ENCODE data around the gene ULK1.

The ULK1 gene

GRCh38 chr12:131912518-131913274 is 18.3 kb downstream of the ULK1 start:
- Histone ChIP-seq H2BK120ac (ENCODE audit: low read depth, low read length) (no peak overlapping the region), H3K36me3 (replicated peaks in 1 of 2; ENCODE audit: control insufficient read depth in 2 of 2, insufficient read depth in 2 of 2, low read length in 2 of 2) (peaks cover 47 to 82% of the 10 kb centered on the region in 2 donors), H3K18ac (ENCODE audit: low read length) (no peak overlapping the region), H3K4me2 (ENCODE audit: insufficient read depth, low read length, poor library complexity, severe bottlenecking) (no peak overlapping the region), H3K4me3 (ENCODE audit: low read length in 2 of 2) (no peak overlapping the region), H3K4ac (ENCODE audit: low read length) (no peak overlapping the region), H3K27me3 (ENCODE audit: control insufficient read depth in 3 of 3, insufficient read depth in 3 of 3, low read depth in 1 of 3, low read length in 3 of 3) (no peaks in the 10 kb centered on the region), H4K8ac (ENCODE audit: low read depth, low read length) (peak overlapping the region; percentile 17), H3K9ac (ENCODE audit: low read depth, low read length, poor library complexity) (no peak overlapping the region), H3K79me1 (ENCODE audit: low read depth, low read length) (peaks cover 13% of the 10 kb centered on the region), H3K23ac (ENCODE audit: low read depth, low read length, poor library complexity) (peak overlapping the region; percentile 55), H2BK12ac (ENCODE audit: low read length) (no peak overlapping the region), H2BK5ac (ENCODE audit: low read length) (no peak overlapping the region), H2BK15ac (ENCODE audit: low read length) (no peak overlapping the region), H3K27ac (replicated peaks; ENCODE audit: low read length) (no peak overlapping the region), H4K91ac (ENCODE audit: low read depth, low read length, poor library complexity) (no peak overlapping the region), H3K14ac (ENCODE audit: low read length) (peak overlapping the region; percentile 82), H3K4me1 (ENCODE audit: control insufficient read depth in 2 of 2, insufficient read depth in 1 of 2, low read depth in 1 of 2, low read length in 2 of 2) (no peaks in the 10 kb centered on the region), H3K9me3 (replicated peaks in 1 of 2; ENCODE audit: control insufficient read depth in 2 of 2, insufficient read depth in 1 of 2, low read depth in 1 of 2, low read length in 2 of 2) (no peaks in the 10 kb centered on the region), H2AK5ac (ENCODE audit: low read depth, low read length) (no peak overlapping the region), H2AFZ (ENCODE audit: low read length) (no peak overlapping the region)
- no CpG with 5 or more reads among the region's 20 CpGs for WGBS, 2 donors (ENCODE audit: extremely low coverage in 2 of 2, insufficient read length in 2 of 2, insufficient replicate concordance in 1 of 2)
- DNase-seq (ENCODE audit: low spot score) = no peak

- Histone ChIP-seq H3K79me1 (ENCODE audit: low read depth, low read length) (peaks cover 9% of the 10 kb centered on the region), H2BK12ac (ENCODE audit: low read length) (no peak overlapping the region), H3K14ac (ENCODE audit: low read length) (no peak overlapping the region), H4K91ac (ENCODE audit: low read depth, low read length, poor library complexity) (no peak overlapping the region), H3K23ac (ENCODE audit: low read depth, low read length, poor library complexity) (no peak overlapping the region), H3K4me2 (ENCODE audit: insufficient read depth, low read length, poor library complexity, severe bottlenecking) (no peak overlapping the region), H2BK5ac (ENCODE audit: low read length) (peak overlapping the region; percentile 87), H3K4me1 (ENCODE audit: control insufficient read depth in 2 of 2, insufficient read depth in 1 of 2, low read depth in 1 of 2, low read length in 2 of 2) (no peaks in the 10 kb centered on the region), H2AK5ac (ENCODE audit: low read depth, low read length) (no peak overlapping the region), H3K27me3 (ENCODE audit: control insufficient read depth in 3 of 3, insufficient read depth in 3 of 3, low read depth in 1 of 3, low read length in 3 of 3) (no peaks in the 10 kb centered on the region), H3K4me3 (ENCODE audit: low read length in 2 of 2) (no peak overlapping the region), H3K9ac (ENCODE audit: low read depth, low read length, poor library complexity) (no peak overlapping the region), H3K36me3 (replicated peaks in 1 of 2; ENCODE audit: control insufficient read depth in 2 of 2, insufficient read depth in 2 of 2, low read length in 2 of 2) (peaks cover 47 to 85% of the 10 kb centered on the region in 2 donors), H2AFZ (ENCODE audit: low read length) (no peak overlapping the region), H4K8ac (ENCODE audit: low read depth, low read length) (no peak overlapping the region), H2BK120ac (ENCODE audit: low read depth, low read length) (peak overlapping the region; percentile 31), H3K27ac (replicated peaks; ENCODE audit: low read length) (no peak overlapping the region), H3K9me3 (replicated peaks in 1 of 2; ENCODE audit: control insufficient read depth in 2 of 2, insufficient read depth in 1 of 2, low read depth in 1 of 2, low read length in 2 of 2) (no peaks in the 10 kb centered on the region), H3K4ac (ENCODE audit: low read length) (no peak overlapping the region), H2BK15ac (ENCODE audit: low read length) (no peak overlapping the region), H3K18ac (ENCODE audit: low read length) (no peak overlapping the region)
- DNase-seq (ENCODE audit: low spot score) = no peak
- no CpG with 5 or more reads among the region's 8 CpGs for WGBS, 2 donors (ENCODE audit: extremely low coverage in 2 of 2, insufficient read length in 2 of 2, insufficient replicate concordance in 1 of 2)
These were observed 19.2 kb downstream of the ULK1 start for GRCh38 chr12:131913666-131914065.

GRCh38 chr12:131914179-131914702 is 19.8 kb downstream of the ULK1 start:
- Histone ChIP-seq H3K27ac (replicated peaks; ENCODE audit: low read length) (no peak overlapping the region), H2AK5ac (ENCODE audit: low read depth, low read length) (no peak overlapping the region), H2BK120ac (ENCODE audit: low read depth, low read length) (no peak overlapping the region), H4K8ac (ENCODE audit: low read depth, low read length) (no peak overlapping the region), H3K4me3 (ENCODE audit: low read length in 2 of 2) (no peak overlapping the region), H3K4me1 (ENCODE audit: control insufficient read depth in 2 of 2, insufficient read depth in 1 of 2, low read depth in 1 of 2, low read length in 2 of 2) (no peaks in the 10 kb centered on the region), H3K79me1 (ENCODE audit: low read depth, low read length) (peaks cover 8% of the 10 kb centered on the region), H4K91ac (ENCODE audit: low read depth, low read length, poor library complexity) (no peak overlapping the region), H3K36me3 (replicated peaks in 1 of 2; ENCODE audit: control insufficient read depth in 2 of 2, insufficient read depth in 2 of 2, low read length in 2 of 2) (peaks cover 50 to 84% of the 10 kb centered on the region in 2 donors), H3K14ac (ENCODE audit: low read length) (no peak overlapping the region), H3K4me2 (ENCODE audit: insufficient read depth, low read length, poor library complexity, severe bottlenecking) (no peak overlapping the region), H2AFZ (ENCODE audit: low read length) (no peak overlapping the region), H3K9me3 (replicated peaks in 1 of 2; ENCODE audit: control insufficient read depth in 2 of 2, insufficient read depth in 1 of 2, low read depth in 1 of 2, low read length in 2 of 2) (no peaks in the 10 kb centered on the region), H2BK5ac (ENCODE audit: low read length) (peak overlapping the region; percentile 87), H3K27me3 (ENCODE audit: control insufficient read depth in 3 of 3, insufficient read depth in 3 of 3, low read depth in 1 of 3, low read length in 3 of 3) (no peaks in the 10 kb centered on the region), H3K23ac (ENCODE audit: low read depth, low read length, poor library complexity) (peak overlapping the region; percentile 65), H3K4ac (ENCODE audit: low read length) (no peak overlapping the region), H3K9ac (ENCODE audit: low read depth, low read length, poor library complexity) (no peak overlapping the region), H2BK12ac (ENCODE audit: low read length) (no peak overlapping the region), H3K18ac (ENCODE audit: low read length) (no peak overlapping the region), H2BK15ac (ENCODE audit: low read length) (no peak overlapping the region)
- no CpG with 5 or more reads among the region's 14 CpGs for whole genome bisulfite sequencing, 2 donors (ENCODE audit: extremely low coverage in 2 of 2, insufficient read length in 2 of 2, insufficient replicate concordance in 1 of 2)
- DNase-seq (ENCODE audit: low spot score) = no peak

GRCh38 chr12:131915000-131915689 is 20.7 kb downstream of the ULK1 start:
- WGBS, 2 donors (ENCODE audit: extremely low coverage in 2 of 2, insufficient read length in 2 of 2, insufficient replicate concordance in 1 of 2) = no CpG with 5 or more reads among the region's 20 CpGs
- no peak overlapping the region for H2BK120ac ChIP-seq (ENCODE audit: low read depth, low read length)
- no peak overlapping the region for H3K4me3 ChIP-seq (ENCODE audit: low read length in 2 of 2)
- no peak overlapping the region for H3K18ac ChIP-seq (ENCODE audit: low read length)
- no peak overlapping the region for H3K9ac ChIP-seq (ENCODE audit: low read depth, low read length, poor library complexity)
- H2AK5ac ChIP-seq (ENCODE audit: low read depth, low read length) = no peak overlapping the region
- H3K4me1 ChIP-seq (ENCODE audit: control insufficient read depth in 2 of 2, insufficient read depth in 1 of 2, low read depth in 1 of 2, low read length in 2 of 2) = no peaks in the 10 kb centered on the region
- no peak overlapping the region for H2BK12ac ChIP-seq (ENCODE audit: low read length)
- peaks cover 55 to 83% of the 10 kb centered on the region in 2 donors for H3K36me3 ChIP-seq (replicated peaks in 1 of 2; ENCODE audit: control insufficient read depth in 2 of 2, insufficient read depth in 2 of 2, low read length in 2 of 2)
- H3K4ac ChIP-seq (ENCODE audit: low read length) = no peak overlapping the region
- no peak overlapping the region for H4K91ac ChIP-seq (ENCODE audit: low read depth, low read length, poor library complexity)
- no peak overlapping the region for H2BK15ac ChIP-seq (ENCODE audit: low read length)
- H3K27ac ChIP-seq (replicated peaks; ENCODE audit: low read length) = no peak overlapping the region
- H3K14ac ChIP-seq (ENCODE audit: low read length) = no peak overlapping the region
- no peak overlapping the region for H2AFZ ChIP-seq (ENCODE audit: low read length)
- H2BK5ac ChIP-seq (ENCODE audit: low read length) = no peak overlapping the region
- H3K27me3 ChIP-seq (ENCODE audit: control insufficient read depth in 3 of 3, insufficient read depth in 3 of 3, low read depth in 1 of 3, low read length in 3 of 3) = no peaks in the 10 kb centered on the region
- no peaks in the 10 kb centered on the region for H3K9me3 ChIP-seq (replicated peaks in 1 of 2; ENCODE audit: control insufficient read depth in 2 of 2, insufficient read depth in 1 of 2, low read depth in 1 of 2, low read length in 2 of 2)
- H3K4me2 ChIP-seq (ENCODE audit: insufficient read depth, low read length, poor library complexity, severe bottlenecking) = no peak overlapping the region
- no peak overlapping the region for H4K8ac ChIP-seq (ENCODE audit: low read depth, low read length)
- peaks cover 8% of the 10 kb centered on the region for H3K79me1 ChIP-seq (ENCODE audit: low read depth, low read length)
- no peak for DNase-seq (ENCODE audit: low spot score)
- no peak overlapping the region for H3K23ac ChIP-seq (ENCODE audit: low read depth, low read length, poor library complexity)
